Keratinocyte (primary cell): Measurements from ENCODE around the gene RHBDD1. TPM values are rescaled to one million over a fixed set of nuclear protein-coding genes. Genes with fewer than 3 reads are reported as not detected.

Experiments used
- DNase-seq: peaks from one replicate; pipeline ENCODE4 v3.0.0-alpha.2; 2011; ENCODE audit warnings: low read depth, missing footprints, low spot score
- FAIRE-seq: peaks from 2 replicates; lab custom pipeline; 2011; peaks lifted over from hg19 to GRCh38; lab: Jason Lieb, UNC
- H2AFZ ChIP-seq: 2 replicates; pipeline ENCODE4 v1.6.0; 2012; ENCODE audit warnings: low read length, control low read depth, inconsistent platforms; ENCODE audit not compliant: control insufficient read depth
- H3K27ac ChIP-seq: 2 replicates; pipeline ENCODE4 v1.5.1; 2011; ENCODE audit warnings: low read length; ENCODE audit not compliant: control insufficient read depth, insufficient read depth
- H3K27me3 ChIP-seq: 3 replicates; pipeline ENCODE4 v1.6.0; 2011; ENCODE audit warnings: low read length; ENCODE audit not compliant: control insufficient read depth, insufficient read depth; ENCODE audit errors: extremely low read depth
- H3K36me3 ChIP-seq, 2 experiments: 2 replicates in 1 of 2; 3 replicates in 1 of 2; pipeline ENCODE4 v1.5.1; 2011; ENCODE audit warnings: low read length in 2 of 2, mild to moderate bottlenecking in 1 of 2; ENCODE audit not compliant: control insufficient read depth in 2 of 2, insufficient read depth in 2 of 2; ENCODE audit errors: extremely low read depth in 1 of 2
- H3K4me1 ChIP-seq: 3 replicates; pipeline ENCODE4 v1.5.1; 2011; ENCODE audit warnings: low read length; ENCODE audit not compliant: control insufficient read depth, insufficient read depth; ENCODE audit errors: extremely low read depth
- H3K4me2 ChIP-seq: 3 replicates; pipeline ENCODE4 v1.6.0; 2011; ENCODE audit warnings: low read depth, low read length; ENCODE audit not compliant: control insufficient read depth, insufficient read depth; ENCODE audit errors: extremely low read depth
- H3K4me3 ChIP-seq, 3 experiments: fragments of 200-600 bp in 1 of 3; sonication (generic) in 1 of 3; 2 replicates in 2 of 3; 3 replicates in 1 of 3; pipeline ENCODE4 v1.5.1; 2011 to 2016; ENCODE audit warnings: low read length in 3 of 3, mild to moderate bottlenecking in 3 of 3, control low read depth in 2 of 3, inconsistent platforms in 1 of 3, low read depth in 1 of 3, mixed read lengths in 1 of 3, mixed run types in 1 of 3, moderate library complexity in 1 of 3; ENCODE audit not compliant: control insufficient read depth in 2 of 3, insufficient read depth in 2 of 3; ENCODE audit errors: extremely low read depth in 1 of 3
- H3K79me2 ChIP-seq: 2 replicates; pipeline ENCODE4 v1.6.0; 2012; ENCODE audit warnings: low read length; ENCODE audit not compliant: control insufficient read depth, insufficient read depth
- H3K9ac ChIP-seq: 3 replicates; pipeline ENCODE4 v1.6.0; 2011; ENCODE audit warnings: low read length; ENCODE audit not compliant: control insufficient read depth, insufficient read depth; ENCODE audit errors: extremely low read depth
- H3K9me1 ChIP-seq: 3 replicates; pipeline ENCODE4 v1.6.0; 2011; ENCODE audit warnings: low read length; ENCODE audit not compliant: control insufficient read depth, insufficient read depth; ENCODE audit errors: extremely low read depth
- H3K9me3 ChIP-seq: 2 replicates; pipeline ENCODE4 v1.5.1; 2012; ENCODE audit warnings: low read depth, low read length; ENCODE audit not compliant: control insufficient read depth
- H4K20me1 ChIP-seq: 3 replicates; pipeline ENCODE4 v1.6.0; 2011; ENCODE audit warnings: low read length; ENCODE audit not compliant: control insufficient read depth, insufficient read depth; ENCODE audit errors: extremely low read depth
- EZH2 ChIP-seq: IDR thresholded peaks from one replicate; pipeline ENCODE4 v1.6.1; 2012; ENCODE audit warnings: inconsistent platforms, mild to moderate bottlenecking, low read length, moderate library complexity
- dilution Hi-C: fragments of 300-500 bp; cut with MboI; formaldehyde crosslinking; loops from one replicate; pipeline ENCODE4 v1.7.0; 2020; ENCODE audit warnings: low sequenced_read_pairs; ENCODE audit not compliant: extremely low pct_ligation_motif_present
- polyA plus RNA-seq, 5 experiments: library from polyadenylated mRNA; depleted of rRNA in 3 of 5; stranded (reverse) in 3 of 5; stranded (forward) in 1 of 5; unstranded in 1 of 5; fragments of >200 nt; gene quantifications; 1 replicate in 1 of 5; 2 replicates in 3 of 5; 3 replicates in 1 of 5; pipeline versions ENCODE4 v1.2.1 to v1.2.3, GENCODE V29; 2011 to 2012; ENCODE audit warnings: missing spikeins in 2 of 5, low read depth in 1 of 5, low replicate concordance in 1 of 5
- TF ChIP-seq, protein P1 (sequence below), 3 experiments: IDR thresholded peaks in 1 of 3; conservative IDR thresholded peaks in 1 of 3; optimal IDR thresholded peaks in 1 of 3; 2 replicates in 2 of 3; 3 replicates in 1 of 3; pipeline versions ENCODE3 to v1.5.1; 2011; ENCODE audit warnings: low read length in 3 of 3, mild to moderate bottlenecking in 3 of 3, moderate library complexity in 2 of 3, control low read depth in 1 of 3, inconsistent platforms in 1 of 3; ENCODE audit not compliant: insufficient read depth in 2 of 3; ENCODE audit errors: extremely low read depth in 1 of 3

The RHBDD1 gene
- polyA plus RNA-seq, 1 donor (not counting 4 experiments of a cell fraction or from before 2014, with no cell fraction given), result 27.8 TPM

DNA sequence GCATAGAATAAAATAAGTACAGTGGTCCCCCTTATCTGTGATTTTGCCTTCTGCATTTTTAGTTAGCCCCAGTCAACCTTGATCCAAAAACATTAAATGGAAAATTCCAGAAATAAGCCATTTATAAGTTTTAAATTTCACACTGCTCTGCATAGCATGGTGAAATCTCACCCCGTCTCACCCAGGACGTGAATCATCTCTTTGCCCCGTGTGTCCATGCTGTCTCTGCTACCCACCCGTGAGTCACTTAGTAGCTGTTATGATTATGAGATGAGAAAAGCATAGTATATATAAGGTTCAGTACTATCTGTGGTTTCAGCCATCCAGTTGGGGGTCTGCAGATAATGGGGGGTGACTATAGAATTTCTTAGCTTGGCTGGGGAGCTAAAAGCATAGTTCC, 67.3 kb downstream of the RHBDD1 start:
- DNase-seq, result no peak
- Histone ChIP-seq H3K9me3 (no peaks in the 10 kb centered on the region), H2AFZ (no peak overlapping the region), H3K9me1 (no peaks in the 10 kb centered on the region), H4K20me1 (no peaks in the 10 kb centered on the region), H3K4me3 (no peak overlapping the region), H3K4me1 (peaks cover 19% of the 10 kb centered on the region), H3K9ac (no peak overlapping the region), H3K4me2 (peak overlapping the region; percentile 61), H3K27me3 (no peaks in the 10 kb centered on the region), H3K27ac (peak overlapping the region; percentile 50), H3K36me3 (no peaks in the 10 kb centered on the region), H3K79me2 (no peaks in the 10 kb centered on the region)
- TF ChIP-seq, protein P1, sequence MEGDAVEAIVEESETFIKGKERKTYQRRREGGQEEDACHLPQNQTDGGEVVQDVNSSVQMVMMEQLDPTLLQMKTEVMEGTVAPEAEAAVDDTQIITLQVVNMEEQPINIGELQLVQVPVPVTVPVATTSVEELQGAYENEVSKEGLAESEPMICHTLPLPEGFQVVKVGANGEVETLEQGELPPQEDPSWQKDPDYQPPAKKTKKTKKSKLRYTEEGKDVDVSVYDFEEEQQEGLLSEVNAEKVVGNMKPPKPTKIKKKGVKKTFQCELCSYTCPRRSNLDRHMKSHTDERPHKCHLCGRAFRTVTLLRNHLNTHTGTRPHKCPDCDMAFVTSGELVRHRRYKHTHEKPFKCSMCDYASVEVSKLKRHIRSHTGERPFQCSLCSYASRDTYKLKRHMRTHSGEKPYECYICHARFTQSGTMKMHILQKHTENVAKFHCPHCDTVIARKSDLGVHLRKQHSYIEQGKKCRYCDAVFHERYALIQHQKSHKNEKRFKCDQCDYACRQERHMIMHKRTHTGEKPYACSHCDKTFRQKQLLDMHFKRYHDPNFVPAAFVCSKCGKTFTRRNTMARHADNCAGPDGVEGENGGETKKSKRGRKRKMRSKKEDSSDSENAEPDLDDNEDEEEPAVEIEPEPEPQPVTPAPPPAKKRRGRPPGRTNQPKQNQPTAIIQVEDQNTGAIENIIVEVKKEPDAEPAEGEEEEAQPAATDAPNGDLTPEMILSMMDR (optimal IDR thresholded peaks at IDR 0.05 in 1 of 3, IDR thresholded peaks at IDR 0.05 in 1 of 3, conservative IDR thresholded peaks at IDR 0.05 in 1 of 3; ENCODE audit: extremely low read depth in 1 of 3, insufficient read depth in 2 of 3, low read length in 3 of 3), result no peak
- no peak for TF ChIP-seq EZH2
- dilution Hi-C loops, result no loop called here
- FAIRE-seq, result peak; percentile 83

- Histone ChIP-seq H3K27ac (no peak overlapping the region), H3K36me3 (no peaks in the 10 kb centered on the region), H3K27me3 (no peaks in the 10 kb centered on the region), H3K9ac (no peak overlapping the region), H3K4me2 (no peak overlapping the region), H3K4me1 (peaks cover 19% of the 10 kb centered on the region), H4K20me1 (no peaks in the 10 kb centered on the region), H3K4me3 (no peak overlapping the region), H3K79me2 (no peaks in the 10 kb centered on the region), H3K9me1 (no peaks in the 10 kb centered on the region), H2AFZ (no peak overlapping the region), H3K9me3 (no peaks in the 10 kb centered on the region)
- DNase-seq, result no peak
- peak; percentile 23 for FAIRE-seq
- TF ChIP-seq EZH2, result no peak
- TF ChIP-seq, protein P1 (optimal IDR thresholded peaks at IDR 0.05 in 1 of 3, IDR thresholded peaks at IDR 0.05 in 1 of 3, conservative IDR thresholded peaks at IDR 0.05 in 1 of 3; ENCODE audit: extremely low read depth in 1 of 3, insufficient read depth in 2 of 3, low read length in 3 of 3), result no peak
- dilution Hi-C loops, result no loop called here
These were observed 68.7 kb downstream of the RHBDD1 start for GRCh38 chr2:226904592-226904991.
